Endodermal cell (in vitro differentiated cells): ENCODE measurements around the gene ZNG1C. TPM values are rescaled to one million over a fixed set of nuclear protein-coding genes. Genes with fewer than 3 reads are reported as not detected.
"Not testable (repeated sequence)": the region's sequence is repeated elsewhere in the genome, so short reads cannot be mapped to it uniquely, and the experiment has no call there.

Experiments
- DNase-seq: peaks from one replicate; pipeline ENCODE4 v3.0.0-alpha.2; 2017
- H3K27ac ChIP-seq: 2 replicates; pipeline ENCODE4 v1.5.1; 2013; ENCODE audit warnings: mild to moderate bottlenecking, low read depth, low read length, moderate library complexity
- H3K27me3 ChIP-seq: 2 replicates; pipeline ENCODE4 v1.6.1; 2013; ENCODE audit warnings: mild to moderate bottlenecking, low read length, moderate library complexity; ENCODE audit not compliant: insufficient read depth, control insufficient read depth, poor library complexity, severe bottlenecking
- H3K36me3 ChIP-seq: 2 replicates; pipeline ENCODE4 v1.7.0; 2013; ENCODE audit warnings: mild to moderate bottlenecking, low read length, moderate library complexity; ENCODE audit not compliant: control insufficient read depth, insufficient read depth
- H3K4me1 ChIP-seq: one replicate; pipeline ENCODE4 v1.7.0; 2013; ENCODE audit warnings: low read length; ENCODE audit not compliant: control insufficient read depth, insufficient read depth
- H3K4me3 ChIP-seq: 2 replicates; pipeline ENCODE4 v1.5.1; 2013; ENCODE audit warnings: mild to moderate bottlenecking, low read length, moderate library complexity
- H3K9ac ChIP-seq: 2 replicates; pipeline ENCODE4 v1.6.1; 2013; ENCODE audit warnings: mild to moderate bottlenecking, low read length, moderate library complexity; ENCODE audit not compliant: poor library complexity, severe bottlenecking; ENCODE audit errors: extremely low read depth
- H3K9me3 ChIP-seq: 2 replicates; pipeline ENCODE4 v1.6.1; 2013; ENCODE audit warnings: mild to moderate bottlenecking, low read length, moderate library complexity; ENCODE audit not compliant: control insufficient read depth
- H3K27ac Mint-ChIP-seq: 2 replicates; pipeline ENCODE4 v1.8.0; 2020; ENCODE audit warnings: mixed read lengths
- H3K27me3 Mint-ChIP-seq: 2 replicates; pipeline ENCODE4 v1.8.0; 2021; ENCODE audit warnings: mild to moderate bottlenecking, mixed read lengths; ENCODE audit not compliant: insufficient read depth
- H3K36me3 Mint-ChIP-seq: 2 replicates; pipeline ENCODE4 v1.8.0; 2020; ENCODE audit warnings: low read depth, mixed read lengths
- H3K4me1 Mint-ChIP-seq: 2 replicates; pipeline ENCODE4 v1.8.0; 2020; ENCODE audit warnings: mixed read lengths
- H3K4me3 Mint-ChIP-seq: 2 replicates; pipeline ENCODE4 v1.8.0; 2020; ENCODE audit warnings: mild to moderate bottlenecking, moderate library complexity, mixed read lengths
- H3K9me3 Mint-ChIP-seq: 2 replicates; pipeline ENCODE4 v1.8.0; 2020; ENCODE audit warnings: mild to moderate bottlenecking, mixed read lengths
- WGBS, 2 experiments: methylation state at CpG; one replicate each; pipeline versions ENCODE4 v1.1.5 to v1.1.7; 2013; ENCODE audit warnings: missing lambda C conversion rate in 2 of 2, mixed read lengths in 1 of 2; ENCODE audit not compliant: insufficient coverage in 1 of 2, insufficient read length in 1 of 2; 5-methylcytosine and 5-hydroxymethylcytosine counted together
- total RNA-seq, 2 donors: library from RNA; stranded (reverse); fragmentation: NEBNext Ultra II Directional in 1 of 2; extraction: Animal tissue kit (Norgen Biotek cat#: 25700) in 1 of 2; gene quantifications; 2 replicates in 1 of 2; 3 replicates in 1 of 2; pipeline ENCODE4 v1.2.1, GENCODE V29; 2021

Gene ZNG1C
- total RNA-seq, 2 donors from 2014 or later, result 32.6 to 37.1 TPM

GRCh38 chr9:68305680-68306285 is 64.0 kb downstream of the ZNG1C start:
- not testable (repeated sequence) for DNase-seq, H3K9me3 Mint-ChIP-seq
- peaks cover 17% of the 10 kb centered on the region for H3K27me3 Mint-ChIP-seq

GRCh38 chr9:68306391-68306964 is 64.7 kb downstream of the ZNG1C start:
- H3K27me3 Mint-ChIP-seq, result peaks cover 14% of the 10 kb centered on the region
- H3K4me3 ChIP-seq, H3K9ac ChIP-seq, H3K27ac ChIP-seq, H3K36me3 Mint-ChIP-seq, H3K4me1 ChIP-seq, H3K4me1 Mint-ChIP-seq, H3K9me3 Mint-ChIP-seq, H3K9me3 ChIP-seq, H3K27ac Mint-ChIP-seq, H3K4me3 Mint-ChIP-seq, H3K36me3 ChIP-seq: not testable (repeated sequence)
- WGBS, 2 experiments, result 23% methylated on average over 5 of the region's 37 CpGs; no CpG with 5 or more reads in 1 of the 2 experiments
- DNase-seq, result peak; percentile 33
- peaks cover 10% of the 10 kb centered on the region for H3K27me3 ChIP-seq

More at GRCh38 chr9:68305680-68306285, 64.0 kb downstream of the ZNG1C start:
- H3K36me3 ChIP-seq, H3K4me3 Mint-ChIP-seq, H3K27ac Mint-ChIP-seq, H3K4me1 ChIP-seq, H3K4me3 ChIP-seq, H3K4me1 Mint-ChIP-seq, H3K9me3 ChIP-seq, H3K27ac ChIP-seq, H3K36me3 Mint-ChIP-seq, H3K9ac ChIP-seq: not testable (repeated sequence)
- peaks cover 10% of the 10 kb centered on the region for H3K27me3 ChIP-seq
- WGBS, 2 experiments, result 45% methylated on average over 5 of the region's 21 CpGs; no CpG with 5 or more reads in 1 of the 2 experiments

- not testable (repeated sequence) for H3K4me3 Mint-ChIP-seq, H3K9me3 ChIP-seq, H3K4me3 ChIP-seq, H3K27ac ChIP-seq, H3K9me3 Mint-ChIP-seq, H3K9ac ChIP-seq, H3K4me1 ChIP-seq, H3K36me3 Mint-ChIP-seq, H3K36me3 ChIP-seq, H3K4me1 Mint-ChIP-seq, DNase-seq, H3K27ac Mint-ChIP-seq
- H3K27me3 Mint-ChIP-seq, result peaks cover 14% of the 10 kb centered on the region
- peaks cover 10% of the 10 kb centered on the region for H3K27me3 ChIP-seq
- 12% methylated on average over 11 of the region's 35 CpGs; no CpG with 5 or more reads in 1 of the 2 experiments for WGBS, 2 experiments
These were observed 65.3 kb downstream of the ZNG1C start for GRCh38 chr9:68307127-68307526.

GRCh38 chr9:68307654-68308053 is 65.9 kb downstream of the ZNG1C start:
- 31 to 40% methylated on average over 6 to 16 of the region's 21 CpGs for WGBS, 2 experiments
- H3K27me3 ChIP-seq, result peaks cover 10% of the 10 kb centered on the region
- peaks cover 14% of the 10 kb centered on the region for H3K27me3 Mint-ChIP-seq
- not testable (repeated sequence) for H3K36me3 Mint-ChIP-seq, H3K4me1 Mint-ChIP-seq, H3K27ac Mint-ChIP-seq, H3K4me3 ChIP-seq, H3K4me3 Mint-ChIP-seq, DNase-seq, H3K27ac ChIP-seq, H3K4me1 ChIP-seq, H3K9ac ChIP-seq, H3K9me3 ChIP-seq, H3K9me3 Mint-ChIP-seq, H3K36me3 ChIP-seq

- H3K27me3 Mint-ChIP-seq, H3K36me3 Mint-ChIP-seq, H3K4me3 ChIP-seq, H3K4me3 Mint-ChIP-seq, H3K4me1 ChIP-seq, DNase-seq, H3K9me3 Mint-ChIP-seq, H3K27ac ChIP-seq, H3K9me3 ChIP-seq, H3K4me1 Mint-ChIP-seq, H3K27ac Mint-ChIP-seq, H3K36me3 ChIP-seq, H3K9ac ChIP-seq: not testable (repeated sequence)
- WGBS, 2 experiments, result no CpG with 5 or more reads among the region's 5 CpGs
- H3K27me3 ChIP-seq, result peaks cover 12% of the 10 kb centered on the region
These were observed 69.4 kb downstream of the ZNG1C start for GRCh38 chr9:68311208-68311607.

- H3K27ac Mint-ChIP-seq, H3K36me3 Mint-ChIP-seq, H3K4me3 Mint-ChIP-seq, H3K9ac ChIP-seq, H3K36me3 ChIP-seq, H3K4me1 Mint-ChIP-seq, H3K9me3 Mint-ChIP-seq, H3K4me1 ChIP-seq, H3K4me3 ChIP-seq, H3K27ac ChIP-seq, H3K9me3 ChIP-seq: not testable (repeated sequence)
- peaks cover 11% of the 10 kb centered on the region for H3K27me3 Mint-ChIP-seq
- H3K27me3 ChIP-seq, result peaks cover 11% of the 10 kb centered on the region
- WGBS, 2 experiments, result 67 to 80% methylated on average over 3 to 7 of the region's 10 CpGs
- peak; percentile 4 for DNase-seq
These were observed 76.4 kb downstream of the ZNG1C start for GRCh38 chr9:68318209-68318608.

- H3K27me3 Mint-ChIP-seq, H3K27ac ChIP-seq, H3K27me3 ChIP-seq, DNase-seq, H3K36me3 Mint-ChIP-seq, H3K9me3 ChIP-seq, H3K36me3 ChIP-seq, H3K9me3 Mint-ChIP-seq, H3K4me3 Mint-ChIP-seq, H3K4me1 Mint-ChIP-seq, H3K27ac Mint-ChIP-seq, H3K4me3 ChIP-seq, H3K9ac ChIP-seq, H3K4me1 ChIP-seq: not testable (repeated sequence)
- 40% methylated on average over 2 of the region's 24 CpGs; no CpG with 5 or more reads in 1 of the 2 experiments for WGBS, 2 experiments
These were observed 82.0 kb downstream of the ZNG1C start for GRCh38 chr9:68323749-68324148.
